Ecto neural progenitor cell (in vitro differentiated cells): ENCODE results near the gene PJA2.
"Not testable (repeated sequence)": the region's sequence is repeated elsewhere in the genome, so short reads cannot be mapped to it uniquely, and the experiment has no call there.

Source experiments
- DNase-seq: peaks from one replicate; pipeline ENCODE4 v3.0.0-alpha.2; 2018; ENCODE audit warnings: low spot score

PJA2 gene

GRCh38 chr5:109309326-109310063, 100.3 kb downstream of the PJA2 start:
- no peak for DNase-seq

DNA sequence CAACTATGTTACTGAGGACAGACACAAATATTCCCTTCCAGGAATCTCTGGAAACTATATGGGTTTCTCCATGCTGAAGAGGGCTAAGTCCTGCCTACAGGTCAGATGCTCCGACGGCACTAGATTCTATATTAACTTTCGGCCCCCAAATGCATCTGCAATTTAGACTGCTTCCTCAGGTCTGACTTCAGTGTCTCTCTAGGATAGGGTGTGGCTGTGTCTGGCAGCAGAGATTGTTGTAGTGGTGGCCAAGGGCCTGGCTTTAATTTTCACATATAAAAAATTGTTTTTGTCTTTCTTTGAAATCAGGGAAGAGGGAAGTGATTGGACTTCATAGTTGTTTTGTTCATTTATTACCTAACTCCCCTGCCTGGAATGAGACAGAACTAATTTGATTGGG, 101.8 kb downstream of the PJA2 start:
- DNase-seq: no peak

GRCh38 chr5:109307456-109307855, 102.3 kb downstream of the PJA2 start:
- DNase-seq: no peak

GRCh38 chr5:109305352-109305751, 104.4 kb downstream of the PJA2 start:
- DNase-seq: no peak

- no peak for DNase-seq
Observed at GRCh38 chr5:109304309-109304708, 105.5 kb downstream of the PJA2 start.

- no peak for DNase-seq
Observed at GRCh38 chr5:109300367-109300766, 109.4 kb downstream of the PJA2 start.

DNA sequence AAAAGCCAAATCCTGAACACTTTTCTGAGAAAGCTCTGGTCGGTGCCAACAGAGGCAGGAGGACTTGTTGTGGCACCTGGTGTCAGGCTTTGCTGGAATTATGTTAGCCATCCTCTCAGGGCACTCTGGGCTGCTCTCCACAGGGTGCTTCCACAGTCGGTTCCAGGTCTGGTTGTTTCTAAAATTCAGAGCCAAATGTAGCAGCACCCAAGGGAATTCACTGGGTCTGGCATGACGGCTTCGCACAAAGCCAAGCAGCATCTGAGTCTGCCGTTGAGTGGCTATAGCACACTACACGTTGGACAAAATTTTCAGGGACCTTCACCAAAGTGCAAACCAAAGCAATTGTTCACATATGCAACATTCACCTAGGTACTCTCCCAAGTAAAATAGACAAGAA, 110.2 kb downstream of the PJA2 start:
- DNase-seq: no peak

DNA sequence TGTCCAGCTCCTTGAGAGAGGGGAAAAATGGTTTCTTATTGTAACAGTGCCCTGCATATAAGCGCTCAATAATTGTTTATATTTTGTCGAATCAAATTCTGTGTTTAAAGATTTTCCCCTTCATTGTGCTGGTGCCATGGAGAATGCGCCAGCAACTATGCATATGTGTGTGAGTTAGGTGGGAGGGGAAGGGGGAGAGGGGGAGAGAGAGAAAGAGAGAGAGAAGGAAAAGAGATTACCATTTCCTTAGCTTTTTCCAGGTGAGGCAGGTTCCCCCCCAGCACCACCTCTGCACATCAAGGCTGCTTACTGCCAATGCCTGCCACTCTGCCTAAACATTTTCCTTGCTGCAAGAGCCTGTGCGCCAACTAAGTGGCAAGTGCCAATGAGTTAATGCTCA, 111.0 kb downstream of the PJA2 start:
- DNase-seq: no peak

- DNase-seq: no peak
Observed at GRCh38 chr5:109297900-109298299, 111.9 kb downstream of the PJA2 start.

GRCh38 chr5:109291090-109291489, 118.7 kb downstream of the PJA2 start:
- DNase-seq: no peak

DNA sequence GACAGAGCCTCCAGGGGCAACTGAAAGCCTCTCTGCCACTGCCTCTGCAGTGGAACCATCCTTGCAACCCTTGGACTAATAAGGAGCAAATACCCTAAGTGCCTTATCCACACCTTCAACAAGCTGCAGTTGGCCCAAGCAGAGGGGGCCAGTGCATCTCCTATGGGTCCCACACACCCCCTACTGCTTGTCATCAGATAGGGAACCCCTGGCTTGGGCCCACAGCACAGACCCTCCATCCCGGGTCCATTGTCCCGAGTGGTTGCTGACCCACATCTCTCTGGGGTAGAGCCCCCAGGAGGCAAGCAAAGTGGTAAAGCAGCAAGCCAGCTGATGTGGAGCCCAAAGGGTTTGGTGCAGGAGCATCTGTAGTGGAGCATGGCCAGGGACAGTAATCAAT, 119.5 kb downstream of the PJA2 start:
- no peak for DNase-seq

DNA sequence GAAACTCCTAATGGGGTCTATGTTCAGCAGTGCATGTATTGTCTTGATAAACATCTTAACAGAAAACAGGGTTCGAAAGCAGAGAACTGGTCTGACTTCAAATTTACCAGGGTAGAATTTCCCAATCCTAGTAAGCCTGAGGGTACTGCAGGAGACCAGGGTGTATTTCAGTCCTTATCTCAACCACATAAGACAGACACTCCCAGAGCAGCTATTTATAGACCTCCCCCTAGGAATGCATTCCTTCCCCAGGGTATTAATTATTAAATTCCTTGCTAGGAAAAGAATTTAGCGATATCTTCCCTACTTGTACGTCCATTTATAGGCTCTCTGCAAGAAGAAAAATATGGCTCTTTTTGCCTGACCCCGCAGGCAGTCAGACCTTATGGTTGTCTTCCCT, 123.1 kb downstream of the PJA2 start:
- not testable (repeated sequence) for DNase-seq
